ENCODE results near the gene STXBP3.
A peak's percentile ranks its signal among the peaks of the same experiment; 100 is the strongest.

The STXBP3 gene

DNA sequence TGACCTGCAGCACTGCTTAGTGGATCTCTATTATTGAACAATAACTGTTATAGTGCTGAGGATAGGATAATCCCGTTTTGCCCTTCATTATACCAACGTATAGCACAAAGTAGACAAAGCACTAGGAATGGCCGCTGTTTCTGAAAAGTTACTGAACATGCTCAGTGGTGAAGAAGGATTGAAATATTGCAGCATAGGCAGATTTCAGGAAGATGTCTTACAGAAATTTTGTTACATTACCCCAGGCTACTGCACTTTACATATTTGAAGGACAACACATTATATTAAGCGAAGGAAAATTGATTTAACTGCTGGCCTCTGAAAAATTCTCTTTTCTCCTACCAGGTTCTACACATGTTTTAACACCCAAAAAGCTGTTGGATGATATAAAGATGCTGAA is 62.0 kb downstream of the STXBP3 start:
- DNase-seq: no peak

DNA sequence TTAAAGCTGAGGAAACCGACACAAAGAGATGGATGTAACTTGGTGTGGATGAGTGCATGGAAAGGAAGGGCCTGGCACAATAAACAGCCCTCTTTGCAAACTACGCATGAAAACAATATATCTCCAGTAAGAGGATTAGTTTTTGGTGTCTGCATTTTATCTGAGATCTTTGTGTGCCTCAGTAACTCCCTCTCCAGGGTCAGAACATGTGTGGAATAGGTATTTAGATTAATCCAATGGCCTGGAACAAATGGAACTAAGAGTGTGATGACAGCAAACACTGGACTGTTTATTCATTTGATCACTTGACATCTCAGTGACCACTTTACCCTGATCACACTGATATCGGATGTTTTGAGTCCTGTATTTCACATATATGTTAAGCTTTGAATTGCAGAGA is 65.1 kb downstream of the STXBP3 start:
- no peak for DNase-seq

DNA sequence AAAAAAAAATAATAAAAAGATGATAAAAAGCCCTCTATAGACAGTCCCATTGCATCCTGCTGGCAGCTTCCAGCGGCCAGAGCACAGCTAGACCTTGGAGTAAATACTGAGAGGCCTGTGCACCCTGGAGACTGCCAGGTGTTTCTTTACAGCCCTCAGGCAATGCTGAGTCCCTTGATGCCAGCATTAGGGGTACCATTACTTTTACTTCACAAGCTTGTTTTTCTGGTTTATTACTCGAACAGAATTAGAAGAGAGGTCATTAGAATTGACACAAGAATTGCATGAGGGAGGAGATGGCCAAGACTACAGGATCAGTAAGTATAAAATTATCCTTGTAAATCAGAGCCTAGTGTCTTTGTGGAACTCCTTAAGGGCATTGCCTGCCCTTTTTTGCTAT is 66.9 kb downstream of the STXBP3 start:
- DNase-seq: no peak

DNA sequence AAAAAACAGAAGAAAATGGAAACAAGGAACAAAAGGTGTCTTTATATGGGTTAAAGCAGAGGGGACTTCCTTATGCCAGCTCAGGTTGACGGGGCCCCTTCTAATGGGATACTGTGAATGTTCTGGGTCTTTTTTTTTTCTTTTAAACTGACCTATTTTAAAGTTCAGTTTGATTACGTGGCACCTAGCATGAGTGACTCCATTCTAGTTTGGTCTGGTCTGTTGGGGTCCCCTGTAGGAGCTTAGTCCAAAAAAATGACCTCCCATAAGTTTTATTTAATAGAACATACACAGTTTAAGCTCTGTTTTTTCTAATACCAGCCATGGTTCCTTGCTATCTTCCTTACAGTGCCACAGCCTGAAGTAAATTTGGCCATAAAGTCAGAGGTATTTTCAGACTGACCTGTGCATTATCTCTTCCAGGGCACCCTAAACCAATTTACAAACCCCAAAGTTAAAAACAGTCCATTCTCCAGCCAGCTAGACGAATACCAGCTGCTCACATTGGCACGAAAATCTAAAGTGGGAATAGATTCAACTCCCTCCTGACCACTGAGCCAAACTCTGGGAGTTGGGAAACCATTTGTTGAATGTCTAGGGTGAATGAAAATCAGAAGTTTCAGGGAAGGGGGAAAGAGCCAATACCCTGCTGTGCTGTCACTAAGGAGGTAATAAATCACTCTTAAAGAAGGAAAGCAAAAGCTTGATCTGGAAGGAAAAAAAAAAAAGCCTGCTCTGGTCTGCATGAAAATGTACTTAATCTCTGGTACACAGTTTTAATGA is 68.1 kb downstream of the STXBP3 start:
- DNase-seq: no peak

DNA sequence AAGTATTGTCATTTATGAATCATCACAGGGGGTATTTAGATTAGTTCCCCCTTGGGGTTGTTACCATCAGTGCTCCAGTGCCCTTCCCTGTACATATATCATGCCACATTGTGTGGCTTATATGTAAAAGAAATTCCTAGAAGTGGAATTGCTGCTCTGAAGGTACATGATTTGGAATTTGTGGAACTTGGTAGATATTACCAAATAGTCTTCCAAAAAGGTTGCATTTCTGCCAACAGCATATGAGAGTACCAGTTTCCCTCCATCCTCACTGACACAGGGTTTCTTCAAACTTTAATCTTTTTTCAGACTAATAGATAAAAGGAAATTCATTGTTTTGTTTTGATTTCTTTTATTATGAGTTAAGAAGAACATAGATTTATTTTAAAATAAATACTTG is 69.1 kb downstream of the STXBP3 start:
- no peak for DNase-seq

DNA sequence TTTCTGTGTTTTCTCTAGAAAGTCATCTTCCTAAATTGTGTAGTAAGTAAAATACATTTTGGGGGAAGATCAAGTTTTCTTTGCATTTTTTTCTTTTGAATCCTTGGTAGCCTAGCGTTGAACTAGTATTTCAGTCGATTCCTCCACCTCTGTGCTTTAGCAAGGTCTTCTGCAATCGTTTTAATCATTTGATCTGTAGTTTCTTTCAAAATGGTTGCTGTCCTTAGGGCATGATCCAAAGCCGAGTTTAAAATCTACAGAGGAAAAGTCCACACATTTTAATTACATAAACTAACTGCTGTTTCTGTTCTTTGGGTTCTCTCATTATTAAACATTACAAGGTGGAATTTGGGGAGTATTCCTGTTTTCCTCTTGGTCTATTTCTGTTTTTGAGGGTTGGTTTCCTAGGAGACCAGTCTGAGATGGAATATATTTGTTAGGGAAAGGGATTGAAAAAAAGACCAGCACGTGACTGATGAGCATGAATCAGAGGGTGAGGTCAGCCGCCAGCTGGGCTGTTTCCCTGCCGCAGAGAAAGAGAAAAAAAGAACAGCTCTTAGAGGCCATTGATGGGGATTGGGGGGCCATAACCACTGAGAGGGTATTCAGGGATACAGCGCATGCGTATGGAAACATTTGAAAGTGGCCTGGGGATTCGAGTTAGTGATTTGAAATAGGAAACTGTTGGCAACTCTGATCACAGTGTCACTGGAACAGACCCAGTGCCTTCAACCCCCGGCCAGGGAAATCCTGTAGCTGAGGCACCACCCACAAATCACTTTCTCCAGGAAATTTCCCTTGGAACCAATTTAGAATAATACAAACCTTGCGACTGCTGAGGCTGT is 69.8 kb downstream of the STXBP3 start:
- DNase-seq: no peak

DNA sequence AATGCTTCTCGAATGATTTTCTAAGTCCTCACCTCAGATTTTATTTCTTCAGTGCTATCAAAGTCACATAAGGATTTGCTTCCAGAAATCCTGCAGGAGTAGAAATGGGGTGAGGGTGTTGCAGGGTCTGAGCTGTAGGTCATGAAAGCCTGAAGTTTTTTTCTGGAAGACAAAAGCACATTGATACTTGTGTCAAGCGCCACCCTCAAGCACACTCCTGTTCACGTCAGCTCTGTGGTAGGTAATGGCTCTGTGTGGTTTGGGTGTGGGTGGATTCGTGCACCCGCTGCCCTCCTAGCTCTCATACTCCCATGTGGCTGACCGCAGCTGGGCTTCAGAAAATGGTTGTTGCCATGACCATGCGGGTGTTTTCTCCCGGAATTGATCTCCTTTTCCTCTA is 70.5 kb downstream of the STXBP3 start:
- no peak for DNase-seq

DNA sequence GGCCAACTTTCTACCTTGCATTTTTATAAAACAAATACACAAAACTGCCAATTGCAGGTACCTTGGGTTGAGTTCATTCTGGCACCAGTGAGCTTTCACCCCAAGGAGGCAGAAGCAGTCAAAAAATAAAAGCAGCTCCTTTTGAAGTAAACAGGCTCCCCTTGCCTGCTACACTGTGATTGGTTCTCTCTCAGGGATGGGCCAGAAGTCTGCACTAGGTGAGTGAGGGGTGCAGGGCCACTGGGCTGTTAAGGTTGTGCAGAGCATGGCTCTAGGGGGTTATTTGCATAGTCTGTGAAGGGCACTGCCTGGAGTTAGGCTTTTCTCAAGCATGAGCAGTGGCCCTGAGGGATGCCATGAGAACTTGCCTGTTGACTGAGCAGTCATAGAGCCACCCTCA is 71.3 kb downstream of the STXBP3 start:
- no peak for DNase-seq

DNA sequence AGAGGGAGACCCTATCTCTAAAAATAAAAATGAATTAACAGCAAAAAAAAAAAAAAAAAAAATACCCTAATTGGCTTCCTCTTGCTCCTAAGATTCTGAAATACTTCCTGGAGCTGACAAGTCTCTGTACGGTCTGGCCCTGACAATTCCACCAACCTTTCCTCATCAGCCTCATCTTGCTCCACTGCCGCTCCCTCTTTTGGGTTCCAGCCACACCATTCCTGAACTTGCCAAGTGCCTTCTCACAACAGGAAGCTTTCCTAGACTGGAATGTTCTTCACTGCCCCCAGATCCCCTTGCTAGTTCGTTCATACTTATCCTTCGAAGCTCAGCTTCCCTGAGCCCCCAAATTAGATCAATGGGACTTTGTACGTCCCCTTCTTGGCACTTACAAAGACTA is 73.4 kb downstream of the STXBP3 start:
- no peak for DNase-seq

DNA sequence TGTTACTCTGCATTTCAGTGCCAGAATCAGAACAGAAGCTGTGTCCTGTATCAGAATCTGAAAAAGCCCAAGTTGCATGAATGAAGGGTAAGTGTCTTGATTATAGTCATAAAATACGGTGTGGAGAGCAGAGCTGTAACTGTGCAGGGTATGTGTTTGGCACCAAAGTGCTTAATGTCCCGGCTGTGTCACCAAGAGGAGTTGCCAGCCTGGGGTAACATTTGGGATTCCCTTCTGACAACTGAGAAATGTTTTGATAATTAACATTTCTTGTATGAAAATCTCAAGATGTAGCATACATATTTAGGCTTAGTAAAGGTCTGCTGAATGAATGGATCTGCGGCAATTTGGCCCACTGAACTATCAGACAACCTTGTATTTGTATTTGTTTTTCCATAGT is 77.2 kb downstream of the STXBP3 start:
- no peak for DNase-seq

DNA sequence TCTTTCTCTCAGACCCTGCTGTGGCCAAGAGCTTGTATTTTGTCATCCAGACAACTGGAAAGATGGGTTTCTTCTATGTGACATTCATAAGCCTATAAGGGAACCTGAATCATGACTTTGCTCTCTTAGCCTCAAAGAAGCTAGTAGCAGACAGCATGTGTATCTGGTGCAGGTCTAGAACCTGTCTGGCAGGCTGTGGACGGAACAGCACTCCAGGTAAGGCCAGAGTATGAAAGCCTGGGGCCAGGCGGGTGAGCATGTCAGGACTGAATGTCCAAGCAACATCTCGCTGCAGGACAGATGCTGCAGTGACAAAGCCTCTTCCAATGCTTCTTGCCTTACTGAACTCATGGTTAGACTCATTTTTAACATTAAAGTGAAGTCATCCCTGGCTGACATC is 77.6 kb downstream of the STXBP3 start:
- DNase-seq: no peak

DNA sequence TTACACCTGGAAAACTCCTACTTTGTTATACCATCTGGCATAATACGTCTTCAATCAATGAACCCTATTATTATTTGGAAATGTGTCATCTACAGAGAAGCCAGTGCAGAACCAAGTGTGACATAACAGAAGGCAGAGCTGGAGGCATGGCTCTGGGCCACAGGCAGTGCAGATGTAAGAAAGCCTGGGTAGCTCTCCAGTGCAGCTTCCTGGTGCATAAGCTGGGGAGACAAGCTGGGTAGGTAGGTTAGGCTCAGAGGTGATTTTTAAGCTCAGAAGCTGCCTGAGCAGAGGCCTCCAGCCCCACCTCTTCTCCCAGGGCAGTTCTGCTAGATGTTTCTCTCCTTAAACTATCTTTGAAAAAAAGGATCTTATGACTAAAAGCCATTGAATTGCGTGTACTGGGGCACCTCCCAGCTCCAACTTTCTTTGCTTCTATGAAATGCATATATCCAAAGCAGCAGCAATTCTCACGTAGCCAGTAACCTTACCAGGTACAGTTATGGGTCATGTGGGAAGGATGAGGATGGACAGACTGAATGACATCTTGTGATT is 79.7 kb downstream of the STXBP3 start:
- DNase-seq: no peak

DNA sequence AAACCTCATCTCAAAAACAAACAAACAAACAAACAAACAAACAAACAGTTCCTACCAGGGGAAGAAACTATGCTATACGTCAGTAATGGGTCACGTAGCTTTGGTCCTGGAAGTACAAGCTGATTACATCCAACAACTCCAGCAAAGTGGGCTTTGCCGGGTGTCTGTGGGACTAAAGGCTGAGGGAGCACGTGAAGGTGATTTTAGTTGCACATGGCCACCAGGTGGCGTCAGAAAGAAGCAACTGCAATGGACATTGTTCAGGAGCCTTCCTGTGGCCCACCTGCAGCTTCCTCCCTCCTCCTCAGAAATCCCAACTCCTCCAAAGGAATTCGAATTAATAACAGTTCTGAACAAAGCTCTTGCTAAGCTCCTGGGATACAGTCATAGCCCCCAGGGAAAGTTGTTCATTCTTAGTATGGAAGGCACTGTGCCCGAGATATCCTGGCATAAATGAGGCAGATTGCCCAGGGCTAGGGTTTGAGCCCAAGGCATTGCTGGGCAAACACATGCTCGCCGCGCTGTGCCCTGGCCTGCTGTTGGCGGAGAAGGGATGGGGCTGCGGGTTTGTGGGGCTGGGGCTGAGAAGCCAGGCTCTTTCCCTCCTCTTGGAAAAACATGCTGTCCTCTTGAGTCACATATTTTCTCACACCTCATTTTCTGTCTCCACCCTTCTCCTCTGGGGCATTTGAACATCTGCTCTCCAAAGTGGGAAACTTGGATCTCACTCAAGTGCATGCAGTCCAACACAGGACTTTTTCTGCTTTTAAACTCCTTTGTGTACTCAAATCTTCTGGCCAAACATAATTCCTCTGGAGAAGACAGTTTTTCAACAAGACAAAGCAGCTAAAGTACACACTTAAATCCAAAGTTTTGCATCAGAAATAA is 81.8 kb downstream of the STXBP3 start:
- peak; percentile 67 to 79 for DNase-seq

DNA sequence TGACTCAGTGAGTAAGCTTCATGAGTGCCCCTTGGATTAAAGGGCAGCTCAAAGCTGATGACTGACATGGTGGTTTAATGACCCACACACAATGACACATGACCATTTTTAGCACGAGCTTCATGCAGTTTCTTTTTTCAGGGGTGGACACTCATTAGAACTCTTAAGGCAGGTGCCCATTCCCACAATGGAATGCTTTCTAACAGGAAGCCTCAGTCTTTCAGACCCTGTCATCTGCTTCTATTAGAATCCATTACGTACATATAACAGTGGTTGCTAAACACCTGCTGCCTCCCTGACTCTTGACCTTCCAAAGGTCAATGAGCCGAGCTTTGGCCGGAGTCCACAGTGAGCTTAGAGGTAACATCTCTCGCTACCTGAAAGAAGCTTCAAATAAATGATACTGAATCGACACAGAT is 83.0 kb downstream of the STXBP3 start:
- DNase-seq: no peak

DNA sequence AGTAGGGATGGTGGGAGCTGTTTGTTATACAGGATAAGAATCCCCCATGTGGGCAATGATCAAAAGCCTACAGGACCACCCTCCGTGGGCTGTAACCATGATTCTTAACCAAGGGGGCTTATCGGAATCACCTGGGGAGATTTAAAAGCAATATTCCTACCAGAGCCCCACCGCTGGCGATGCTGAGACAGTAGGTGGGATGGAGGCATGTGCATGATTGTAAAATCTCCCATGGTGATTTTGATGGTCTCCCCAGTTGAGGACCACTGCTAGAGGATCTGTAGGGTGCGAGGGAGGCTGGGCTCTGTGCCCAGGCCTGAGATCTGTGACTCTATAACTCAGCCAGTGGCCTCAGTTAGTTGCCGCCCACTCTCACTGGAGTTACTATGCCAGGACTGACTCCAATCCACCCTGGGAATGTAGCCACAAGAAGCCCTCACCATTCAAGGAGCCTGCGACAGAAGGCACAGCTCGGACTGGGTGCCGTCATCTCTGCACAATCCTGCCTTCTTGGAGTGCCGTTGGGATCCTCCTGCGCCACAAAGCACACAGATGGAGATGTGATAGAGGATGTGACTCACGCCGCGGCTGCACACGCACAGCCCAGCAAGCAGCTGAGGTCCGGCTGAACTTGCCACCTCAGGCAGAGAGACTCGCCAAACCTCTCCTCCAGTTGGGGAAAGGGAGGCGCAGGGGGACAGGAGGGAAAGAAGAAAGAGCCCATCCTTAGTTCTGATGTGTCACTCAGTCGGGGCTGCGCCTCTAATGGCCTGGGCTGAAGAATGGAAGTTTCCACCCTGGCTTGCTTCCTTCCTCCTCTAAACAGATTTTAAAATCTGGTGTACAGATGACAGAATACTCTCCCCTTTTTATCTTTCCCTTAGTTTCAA is 83.9 kb downstream of the STXBP3 start:
- no peak for DNase-seq

DNA sequence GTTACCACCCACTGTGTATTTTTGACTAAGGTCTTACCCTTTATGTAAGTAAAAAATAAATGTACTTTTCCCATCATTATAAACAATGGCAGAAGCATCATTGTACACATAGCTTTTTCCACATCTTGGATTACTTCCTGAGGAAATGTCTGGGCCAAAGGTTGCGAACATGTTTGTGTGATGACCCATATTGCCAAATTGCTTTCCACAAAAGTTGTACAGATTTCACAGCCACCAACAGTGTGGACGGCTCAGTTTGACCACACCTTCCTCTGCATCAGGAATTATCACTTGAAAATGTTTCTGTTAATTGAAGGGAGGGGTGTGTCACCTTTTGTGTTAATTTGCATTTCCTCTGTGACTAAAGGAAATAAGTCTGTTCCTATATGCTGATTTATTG is 84.8 kb downstream of the STXBP3 start:
- DNase-seq: no peak

DNA sequence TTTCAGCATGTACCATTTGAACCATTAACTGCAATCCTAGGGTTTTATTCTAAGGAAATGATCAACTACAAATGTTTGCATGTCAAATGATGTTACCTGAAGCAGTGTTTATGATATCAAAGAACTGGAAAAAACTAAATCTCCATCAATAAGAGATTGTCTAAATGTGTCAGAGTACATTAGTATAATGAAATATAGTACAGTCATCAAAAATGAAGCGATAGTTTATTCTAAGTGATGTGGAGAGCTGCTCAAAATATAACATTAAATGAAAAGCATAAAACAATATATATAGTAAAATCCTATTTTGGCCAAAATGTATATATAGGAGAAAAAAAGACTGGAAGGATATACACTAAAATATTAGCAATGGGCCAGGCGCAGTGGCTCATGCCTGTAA is 86.5 kb downstream of the STXBP3 start:
- DNase-seq: no peak

DNA sequence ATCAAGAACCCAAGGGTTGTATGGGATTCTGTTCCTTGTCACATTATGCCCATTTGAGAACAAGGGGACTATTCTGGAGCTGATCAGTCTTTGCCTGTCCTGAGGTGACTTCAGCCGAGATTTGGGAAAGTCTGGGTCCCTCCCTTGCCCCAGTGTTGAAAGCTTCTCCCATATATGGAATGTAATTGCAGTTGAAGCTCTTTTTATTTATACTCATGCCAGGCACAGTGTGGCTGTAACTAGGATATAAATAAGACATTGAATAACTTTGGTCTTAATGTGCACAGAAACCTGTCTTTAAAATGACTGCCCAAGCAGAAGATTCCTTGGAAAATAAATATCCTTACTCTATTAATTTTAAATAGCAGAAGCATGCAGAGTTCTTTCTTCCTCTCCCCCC is 95.2 kb downstream of the STXBP3 start:
- DNase-seq: no peak

DNA sequence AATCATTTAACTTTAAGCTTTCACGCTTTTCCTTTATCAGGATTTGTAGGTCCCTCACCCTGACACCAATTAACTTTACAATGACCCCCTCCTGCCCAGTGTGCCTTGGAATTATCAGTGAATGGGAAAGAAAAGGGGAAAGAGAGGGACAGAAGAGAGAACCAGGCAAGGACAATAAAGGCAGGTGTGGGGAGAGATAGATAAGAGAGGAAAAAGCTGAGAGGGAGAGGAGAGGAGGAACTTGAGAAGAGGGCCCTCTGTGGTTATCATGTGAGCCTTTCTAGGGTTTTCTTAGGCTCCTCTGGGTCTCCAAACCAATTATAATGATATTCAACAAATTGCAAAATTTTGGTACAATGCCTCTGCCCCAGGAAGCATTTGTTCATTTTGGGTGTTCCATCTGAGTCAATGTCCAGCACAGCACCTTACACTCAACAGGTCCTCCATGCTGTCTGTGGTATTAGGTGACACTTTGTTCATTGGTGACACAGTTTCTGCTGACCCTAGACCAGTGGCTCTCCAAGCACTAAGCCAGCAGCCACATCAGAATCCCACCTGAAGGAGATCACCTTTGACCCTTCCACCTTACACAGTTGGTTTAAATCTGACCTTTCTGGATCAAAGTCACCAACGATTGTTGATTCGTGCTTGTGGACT is 96.2 kb downstream of the STXBP3 start:
- no peak for DNase-seq

DNA sequence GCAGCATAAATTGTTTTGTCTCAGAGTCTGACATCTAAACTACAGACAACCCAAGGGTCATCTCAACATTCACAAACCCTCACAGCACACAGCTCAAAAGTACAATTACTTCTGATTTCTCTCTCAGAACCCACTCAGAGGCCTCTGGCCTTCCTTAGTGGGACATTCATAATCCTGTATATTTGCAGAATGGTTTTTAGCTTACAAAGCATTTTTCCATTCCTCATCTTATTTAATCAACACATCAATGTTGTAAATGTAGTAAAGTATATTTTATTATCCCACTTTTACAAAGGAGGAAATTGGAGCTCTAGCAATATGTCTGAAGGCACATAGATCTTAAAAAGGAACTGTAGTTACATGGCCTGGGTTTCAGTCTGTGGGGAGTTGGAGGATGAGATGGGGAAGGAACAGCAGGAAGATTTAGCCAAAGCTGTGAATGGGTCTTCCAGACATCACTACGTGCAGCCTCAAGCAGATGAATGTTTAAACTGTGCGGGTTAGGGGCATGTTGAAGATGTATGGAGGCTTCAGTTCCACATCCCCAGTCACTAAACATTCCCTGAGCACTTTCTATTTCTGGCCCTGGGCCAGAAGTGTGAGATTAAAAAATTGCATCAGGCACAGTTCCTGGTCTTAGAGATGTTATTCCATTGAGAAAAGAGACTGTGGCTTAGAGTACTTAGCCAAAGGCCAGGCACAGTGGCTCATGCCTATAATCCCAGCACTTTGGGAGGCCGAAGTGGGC is 97.1 kb downstream of the STXBP3 start:
- no peak for DNase-seq

DNA sequence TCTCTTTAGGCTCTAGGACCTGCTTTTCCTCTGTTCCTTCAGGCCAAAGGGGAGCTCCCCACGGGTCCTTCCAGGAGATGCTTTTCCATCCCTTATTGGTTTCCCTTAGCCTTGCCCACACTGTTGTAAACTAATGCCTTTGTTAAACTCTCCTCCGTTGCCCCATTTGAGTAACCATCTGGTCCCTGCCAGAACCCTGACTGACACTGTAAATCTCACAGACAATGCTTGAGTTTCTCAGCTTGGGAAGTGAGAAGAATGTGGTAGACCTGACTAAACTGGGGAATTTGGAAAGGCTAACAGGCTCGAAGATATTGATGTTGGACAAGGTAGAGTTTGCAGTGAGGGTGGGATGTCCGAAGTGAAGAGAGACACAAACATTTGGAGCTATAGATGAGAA is 99.0 kb downstream of the STXBP3 start:
- DNase-seq: no peak
